HG03039 (cell line): Measurements from ENCODE around the gene ZNF616.

Experiments used
- ATAC-seq: cut with Tn5 transposase; IDR thresholded peaks from one replicate; pipeline ENCODE4 v1.9.1; 2021; ENCODE audit warnings: mild to moderate bottlenecking, moderate library complexity; ENCODE audit not compliant: unreplicated experiment

ZNF616 gene

DNA sequence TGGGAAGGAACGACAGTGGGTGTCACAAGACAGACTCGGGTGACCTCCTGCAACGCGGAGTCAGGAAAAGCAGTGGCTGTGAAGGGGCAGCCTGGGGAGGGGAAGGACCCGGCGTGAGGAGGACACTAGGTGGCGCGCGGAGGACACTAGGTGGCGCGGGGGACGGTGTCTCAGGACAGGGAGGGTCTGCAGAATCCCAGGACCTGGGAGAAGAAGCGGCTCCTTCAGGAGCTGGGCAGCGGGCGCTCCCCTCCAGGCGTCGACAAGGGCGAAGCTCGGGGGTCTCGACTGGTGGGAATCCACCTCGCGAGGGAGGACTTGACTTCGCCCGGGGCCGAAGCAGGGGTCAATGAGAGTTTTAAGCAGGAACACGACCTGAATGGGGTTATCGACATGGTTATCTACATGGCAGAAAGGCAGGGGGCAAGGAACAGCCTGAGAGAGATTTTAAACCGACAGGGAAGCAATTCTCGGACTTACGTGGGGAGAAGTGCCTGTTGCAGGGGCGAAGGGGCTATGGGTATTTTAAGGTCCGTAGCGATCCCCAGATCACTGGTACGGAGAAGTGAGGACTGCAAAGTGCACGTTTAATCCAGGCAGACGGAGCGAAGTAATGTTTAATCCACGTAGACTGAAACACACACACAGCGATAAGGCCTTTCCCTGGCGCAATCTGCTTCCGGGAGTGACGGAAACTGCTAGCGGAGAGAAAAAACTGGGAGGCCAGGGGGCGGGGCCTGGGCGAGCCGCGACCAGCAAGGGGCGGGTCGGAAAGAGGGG, at the start of gene ZNF616:
TSS of gene ZNF616 (minus strand) at position 687 of the 780 bp plus-strand sequence. CDS start 9,426 bp downstream, outside the sequence.
- ATAC-seq, result no peak

DNA sequence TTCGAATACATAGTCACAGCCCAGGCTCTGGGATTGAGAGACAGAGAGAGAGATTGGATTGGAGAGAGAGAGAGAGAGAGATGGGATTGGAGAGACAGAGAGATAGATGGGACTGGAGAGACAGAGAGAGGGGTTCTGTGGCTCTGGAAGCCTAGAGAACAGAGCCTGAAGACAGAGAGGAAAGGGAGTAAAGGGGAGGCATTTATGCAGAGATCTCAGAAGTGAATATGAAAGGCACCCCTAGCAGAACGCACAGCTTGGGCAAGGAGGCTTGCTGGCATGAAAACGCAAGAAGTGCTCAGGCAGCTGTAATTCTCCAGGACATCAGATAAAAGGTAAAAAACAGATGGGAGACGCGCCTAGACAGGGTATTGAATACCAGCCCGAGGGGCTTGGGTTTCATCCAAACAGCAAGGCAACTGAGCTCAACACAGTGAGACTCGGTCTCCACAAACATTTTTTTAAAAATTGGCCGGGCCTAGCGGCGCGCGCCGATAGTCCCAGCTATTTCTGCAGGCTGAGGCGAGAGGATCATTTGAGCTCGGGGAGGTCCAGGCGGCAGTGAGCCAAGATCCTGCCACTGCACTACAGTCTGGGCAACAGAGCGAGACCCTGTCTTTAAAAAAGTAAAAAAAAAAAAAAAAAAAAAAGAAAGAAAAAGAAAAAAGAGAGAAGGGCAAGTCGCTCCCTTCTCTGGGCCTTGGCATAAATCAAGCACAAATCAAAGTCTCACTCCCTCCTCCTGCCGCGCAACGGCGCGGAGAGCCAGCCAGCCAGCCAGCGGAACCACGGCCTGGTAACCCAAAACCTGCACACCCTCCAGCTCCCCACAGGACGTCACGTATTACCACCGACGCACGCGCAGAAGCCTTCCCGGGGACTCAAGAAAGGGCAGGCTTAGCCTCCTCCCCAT, 49.3 kb upstream of the ZNF616 start:
- ATAC-seq, result no peak

- no peak for ATAC-seq
These were observed 47.7 kb upstream of the ZNF616 start for GRCh38 chr19:52187407-52187806.

- ATAC-seq, result no peak
These were observed 36.8 kb upstream of the ZNF616 start for GRCh38 chr19:52176574-52176973.

- no peak for ATAC-seq
These were observed 32.6 kb upstream of the ZNF616 start for GRCh38 chr19:52172347-52172746.

DNA sequence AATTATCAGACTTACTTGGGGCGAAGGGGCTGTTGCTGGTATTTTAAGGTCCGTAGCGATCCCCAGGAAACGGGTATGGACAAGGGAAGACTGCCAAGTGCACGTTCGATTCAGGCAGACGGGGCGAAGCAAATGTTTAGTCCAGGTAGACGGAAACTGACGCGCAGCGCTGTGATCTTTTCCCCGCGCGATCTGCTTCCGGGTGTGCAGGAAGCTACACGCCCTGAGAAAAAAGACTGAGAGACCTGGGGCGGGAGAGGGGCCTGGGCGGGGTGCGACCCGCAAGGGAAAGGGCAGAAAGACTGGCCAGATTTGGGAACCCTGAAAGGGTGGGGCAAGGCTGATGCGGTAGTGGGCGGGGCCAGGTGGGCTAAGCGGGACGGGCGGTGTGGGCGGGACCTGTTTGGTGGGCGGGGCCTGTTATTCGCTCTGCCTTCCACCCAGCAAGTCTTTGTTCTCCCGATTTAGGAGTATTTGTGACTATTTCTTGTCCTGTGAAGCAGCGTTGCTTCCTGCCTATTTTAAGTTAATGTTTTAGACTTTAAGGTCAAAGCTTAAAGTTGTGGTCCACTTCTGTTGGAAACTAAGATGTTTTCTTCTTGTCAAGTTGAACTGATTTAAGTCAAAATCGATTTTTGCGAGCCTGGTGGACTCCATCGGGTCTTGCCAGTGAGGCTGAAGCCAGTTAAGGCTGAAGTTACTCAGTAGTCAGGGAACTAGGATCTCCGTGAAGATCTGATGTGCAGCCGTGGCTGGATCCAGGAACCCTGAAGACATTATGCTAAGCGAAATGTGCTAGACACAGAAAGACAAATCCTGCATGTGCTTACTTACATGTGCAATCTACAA, 31.8 kb upstream of the ZNF616 start, which contains the start of gene ZNF836:
TSS of gene ZNF836 (minus strand) at position 301 of the 849 bp plus-strand sequence. CDS start 3,549 bp downstream, outside the sequence.
- ATAC-seq, result peak; percentile 58

DNA sequence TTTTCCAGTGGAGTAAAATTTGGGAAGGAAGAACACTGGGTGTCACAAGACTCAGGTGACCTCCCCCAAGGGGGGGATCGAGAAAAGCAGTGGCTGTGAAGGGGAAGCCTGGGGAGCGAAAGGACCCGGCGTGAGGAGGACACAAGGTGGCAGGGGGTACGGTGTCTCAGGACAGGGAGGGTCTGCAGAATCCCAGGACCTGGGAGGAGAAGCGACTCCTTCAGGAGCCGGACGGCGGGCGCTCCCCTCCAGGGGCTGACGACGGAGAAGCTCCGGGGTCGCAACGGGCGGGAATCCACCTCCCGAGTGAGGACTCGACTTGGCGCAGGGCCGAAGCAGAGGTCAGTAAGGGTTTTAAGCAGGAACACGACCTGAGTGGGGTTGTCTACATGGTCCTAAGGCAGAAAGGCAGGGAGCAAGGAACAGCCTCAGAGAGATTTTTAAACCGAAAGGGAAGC, 31.2 kb upstream of the ZNF616 start:
- ATAC-seq, result no peak

DNA sequence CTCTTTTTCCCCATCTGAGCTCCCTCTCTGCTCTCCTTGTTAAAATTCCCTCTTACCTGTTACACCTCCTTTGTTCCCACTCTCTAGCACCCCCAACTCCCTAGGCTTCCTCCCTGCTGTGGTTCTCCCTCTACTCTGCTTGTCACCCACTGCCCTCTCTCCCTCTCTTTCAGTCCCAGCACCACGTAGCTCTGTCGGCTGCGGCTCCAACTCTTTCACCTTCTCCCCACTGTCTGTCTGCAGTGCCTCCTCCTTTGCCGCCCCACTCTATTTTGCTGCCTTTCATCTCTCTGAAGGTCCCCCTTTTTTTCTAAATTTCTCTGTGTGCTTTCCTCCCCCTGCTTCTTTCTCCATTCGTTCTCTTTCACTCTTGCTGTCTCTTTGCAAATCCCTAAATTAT, 30.6 kb upstream of the ZNF616 start:
- no peak for ATAC-seq

DNA sequence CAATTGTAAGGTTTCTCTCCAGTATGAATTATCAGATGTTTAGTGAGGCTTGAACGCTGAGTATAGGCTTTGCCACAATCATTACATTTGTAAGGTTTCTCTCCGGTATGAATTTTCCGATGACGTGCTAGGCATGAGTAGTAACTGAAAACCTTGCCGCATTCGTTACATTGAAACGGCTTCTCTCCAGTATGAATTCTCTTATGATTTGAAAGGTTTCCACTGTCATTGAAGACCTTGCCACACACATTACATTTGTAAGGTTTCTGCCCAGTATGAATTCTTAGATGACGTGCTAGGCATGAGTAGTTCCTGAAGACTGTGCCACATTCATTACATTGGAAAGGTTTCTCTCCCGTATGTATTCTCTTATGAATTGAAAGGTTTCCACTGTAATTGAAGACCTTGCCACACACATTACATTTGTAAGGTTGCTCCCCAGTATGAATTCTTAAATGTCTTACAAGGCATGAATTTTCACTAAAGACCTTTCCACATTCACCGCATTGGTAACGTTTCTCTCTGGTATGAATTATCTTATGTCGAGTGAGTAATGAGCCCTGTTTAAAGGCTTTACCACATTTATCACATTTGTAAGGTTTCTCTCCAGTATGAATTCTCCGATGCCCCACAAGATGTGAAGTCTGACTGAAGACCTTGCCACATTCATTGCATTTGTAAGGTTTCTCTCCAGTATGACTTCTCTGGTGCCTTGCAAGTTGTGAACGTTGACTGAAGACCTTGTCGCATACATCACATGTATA, 16.0 kb upstream of the ZNF616 start:
- no peak for ATAC-seq

- ATAC-seq, result no peak
These were observed 8.5 kb upstream of the ZNF616 start for GRCh38 chr19:52148256-52148655.

- no peak for ATAC-seq
These were observed 2.4 kb upstream of the ZNF616 start for GRCh38 chr19:52142001-52142595.

DNA sequence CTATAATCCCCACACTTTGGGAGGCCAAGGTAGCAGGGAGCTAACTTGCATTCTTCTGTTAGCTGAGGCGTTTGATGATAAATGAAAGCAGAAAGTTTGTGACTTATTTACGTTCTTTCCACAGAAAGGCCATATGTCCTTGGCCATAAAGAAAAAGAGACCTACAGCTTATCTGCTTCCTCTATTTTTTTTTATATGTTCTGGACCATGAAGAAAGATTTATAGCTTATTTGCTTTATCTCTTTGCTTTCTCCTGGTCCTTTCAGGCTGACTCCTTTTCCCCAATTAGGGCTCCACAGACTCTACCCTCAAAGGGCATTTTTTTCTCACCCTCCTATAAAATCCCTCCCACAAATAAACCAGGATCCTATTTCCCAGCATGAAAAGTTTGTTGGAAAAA, 1.5 kb upstream of the ZNF616 start:
- no peak for ATAC-seq

DNA sequence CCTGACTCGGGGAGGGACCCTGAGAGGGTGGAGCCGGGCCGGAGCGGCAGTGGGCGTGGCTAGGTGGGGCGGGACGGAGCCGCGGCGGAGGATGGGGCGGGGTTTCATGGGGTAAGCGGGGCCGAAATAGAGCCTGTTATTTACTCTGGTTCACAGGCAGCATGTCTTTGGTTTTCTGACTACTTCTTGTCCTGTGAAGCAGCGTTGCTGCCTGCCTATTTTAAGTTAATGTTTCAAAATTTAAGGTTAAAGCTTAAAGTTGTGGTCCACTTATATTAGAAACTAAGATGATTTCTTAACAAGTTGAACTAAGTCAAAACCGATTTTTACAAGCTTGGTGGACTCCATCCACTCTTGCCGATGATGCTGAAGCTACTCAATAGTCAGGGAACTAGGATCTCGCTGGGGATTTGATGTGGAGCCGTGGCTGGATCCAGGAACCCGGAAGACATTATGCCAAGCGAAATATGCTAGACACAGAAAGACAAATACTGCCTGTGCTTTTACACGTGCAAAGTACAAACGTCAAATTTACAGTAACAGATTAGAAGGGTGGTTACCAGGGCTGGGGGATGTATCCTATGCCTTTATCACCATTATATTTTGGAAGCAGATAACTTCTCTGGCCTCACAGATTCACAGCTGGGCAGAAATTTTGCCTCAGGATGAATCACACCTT, 433 bp upstream of the ZNF616 start:
- ATAC-seq, result peak; percentile 90

DNA sequence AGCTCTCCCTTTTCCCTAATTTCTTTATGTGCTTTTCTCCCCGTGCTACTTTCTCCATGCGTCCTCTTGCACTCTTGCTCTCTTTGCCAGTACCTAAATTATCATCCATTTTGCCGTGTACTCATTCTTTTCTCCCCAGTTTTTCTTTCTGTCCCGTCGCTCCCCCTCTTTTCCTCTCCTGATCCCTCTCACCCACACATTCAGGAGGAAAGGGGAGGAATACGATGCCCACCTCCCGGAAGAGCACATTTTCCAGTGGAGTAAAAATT, 821 bp downstream of the ZNF616 start:
- ATAC-seq, result no peak

GRCh38 chr19:52138278-52138982, 1.3 kb downstream of the ZNF616 start:
- ATAC-seq, result no peak

GRCh38 chr19:52120286-52120685, 19.5 kb downstream of the ZNF616 start:
- no peak for ATAC-seq

DNA sequence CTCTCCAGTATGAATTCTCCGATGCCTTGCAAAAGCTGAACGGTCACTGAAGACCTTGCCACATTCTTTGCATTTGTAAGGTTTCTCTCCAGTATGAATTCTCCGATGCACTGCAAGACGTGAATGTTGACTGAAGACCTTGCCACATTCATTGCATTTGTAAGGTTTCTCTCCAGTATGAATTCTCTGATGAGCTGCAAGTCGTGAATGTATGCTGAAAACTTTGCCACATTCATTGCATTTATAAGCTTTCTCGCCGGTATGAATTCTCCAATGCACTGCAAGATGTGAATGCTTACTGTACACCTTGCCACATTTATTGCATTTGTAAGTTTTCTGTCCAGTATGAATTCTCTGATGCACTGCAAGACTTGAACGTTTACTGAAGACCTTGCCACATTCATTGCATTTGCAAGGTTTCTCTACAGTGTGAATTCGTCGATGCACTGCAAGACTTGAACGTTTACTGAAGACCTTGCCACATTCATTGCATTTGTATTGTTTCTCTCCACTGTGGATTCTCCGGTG, 24.1 kb downstream of the ZNF616 start:
- no peak for ATAC-seq

DNA sequence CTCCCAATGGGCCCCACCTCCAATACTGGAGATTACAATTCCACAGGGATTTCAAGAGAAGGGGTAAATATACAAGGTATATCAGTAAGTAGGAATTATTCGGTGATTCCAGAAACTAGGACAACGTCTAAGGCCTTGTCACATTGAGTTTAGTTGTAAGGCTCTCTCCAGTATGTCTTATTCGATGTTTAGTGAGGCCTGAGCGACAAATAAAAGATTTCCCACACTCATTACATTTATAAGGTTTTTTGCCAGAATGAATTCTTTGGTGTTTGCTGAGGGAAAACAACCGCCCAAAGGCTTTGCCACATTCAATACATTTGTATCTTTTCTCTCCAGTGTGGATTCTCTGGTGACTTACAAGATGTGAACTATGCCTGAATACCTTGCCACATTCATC, 25.0 kb downstream of the ZNF616 start:
- no peak for ATAC-seq
